HG02678 (cell line): ENCODE results near the gene NR5A2.

Experiments used
- ATAC-seq: cut with Tn5 transposase; IDR thresholded peaks from one replicate; pipeline ENCODE4 v1.9.1; 2021; ENCODE audit warnings: mild to moderate bottlenecking, moderate library complexity; ENCODE audit not compliant: unreplicated experiment

Gene NR5A2

GRCh38 chr1:200062143-200062542 lies 34.6 kb downstream of the NR5A2 start:
- ATAC-seq = no peak

GRCh38 chr1:200072636-200073285 lies 45.3 kb downstream of the NR5A2 start:
- peak; percentile 95 for ATAC-seq

GRCh38 chr1:200073286-200073637 lies 45.8 kb downstream of the NR5A2 start:
- peak; percentile 25 for ATAC-seq

GRCh38 chr1:200075522-200075921 lies 48.0 kb downstream of the NR5A2 start:
- no peak for ATAC-seq

- ATAC-seq = no peak
Measured at GRCh38 chr1:200075938-200076546, 48.5 kb downstream of the NR5A2 start.

GRCh38 chr1:200079232-200079940 lies 51.9 kb downstream of the NR5A2 start:
- no peak for ATAC-seq

- no peak for ATAC-seq
Measured at GRCh38 chr1:200081151-200081968, 53.9 kb downstream of the NR5A2 start.

- ATAC-seq = no peak
Measured at GRCh38 chr1:200081969-200082245, 54.4 kb downstream of the NR5A2 start.

- ATAC-seq = no peak
Measured at GRCh38 chr1:200082329-200082728, 54.8 kb downstream of the NR5A2 start.

GRCh38 chr1:200090252-200091159 lies 63.0 kb downstream of the NR5A2 start:
- no peak for ATAC-seq

GRCh38 chr1:200095057-200095577 lies 67.6 kb downstream of the NR5A2 start:
- no peak for ATAC-seq

GRCh38 chr1:200096774-200097173 lies 69.3 kb downstream of the NR5A2 start:
- no peak for ATAC-seq

- ATAC-seq = no peak
Measured at GRCh38 chr1:200099040-200099439, 71.5 kb downstream of the NR5A2 start.

GRCh38 chr1:200103966-200104583 lies 76.6 kb downstream of the NR5A2 start:
- ATAC-seq = no peak

- no peak for ATAC-seq
Measured at GRCh38 chr1:200107004-200107470, 79.5 kb downstream of the NR5A2 start.

GRCh38 chr1:200108659-200109058 lies 81.1 kb downstream of the NR5A2 start:
- ATAC-seq = no peak

- ATAC-seq = no peak
Measured at GRCh38 chr1:200112290-200112689, 84.8 kb downstream of the NR5A2 start.

- ATAC-seq = no peak
Measured at GRCh38 chr1:200115532-200115931, 88.0 kb downstream of the NR5A2 start.

- ATAC-seq = no peak
Measured at GRCh38 chr1:200116324-200116723, 88.8 kb downstream of the NR5A2 start.
